GM21367 (cell line): Measurements from ENCODE around the gene TLR3.
"Not testable (repeated sequence)": the region's sequence is repeated elsewhere in the genome, so short reads cannot be mapped to it uniquely, and the experiment has no call there.

Source experiments
- ATAC-seq: cut with Tn5 transposase; IDR thresholded peaks from one replicate; pipeline ENCODE4 v1.9.1; 2021; ENCODE audit not compliant: unreplicated experiment

TLR3 gene

GRCh38 chr4:186047501-186047900 lies 21.5 kb upstream of the TLR3 start:
- not testable (repeated sequence) for ATAC-seq

GRCh38 chr4:186050135-186050534 lies 18.8 kb upstream of the TLR3 start:
- ATAC-seq: not testable (repeated sequence)

- no peak for ATAC-seq
These were observed 17.9 kb upstream of the TLR3 start for GRCh38 chr4:186051096-186051495.

- peak; percentile 100 for ATAC-seq
These were observed 10.5 kb upstream of the TLR3 start for GRCh38 chr4:186058253-186058979.

- ATAC-seq: no peak
These were observed 10.0 kb upstream of the TLR3 start for GRCh38 chr4:186058980-186059316.

- ATAC-seq: no peak
These were observed 7.0 kb upstream of the TLR3 start for GRCh38 chr4:186061921-186062320.

- ATAC-seq: peak; percentile 94
These were observed 1.1 kb upstream of the TLR3 start for GRCh38 chr4:186067757-186068385.

- no peak for ATAC-seq
These were observed 773 bp downstream of the TLR3 start for GRCh38 chr4:186069729-186070128.

GRCh38 chr4:186072516-186072915 lies 3.6 kb downstream of the TLR3 start:
- no peak for ATAC-seq

GRCh38 chr4:186074189-186074588 lies 5.2 kb downstream of the TLR3 start:
- no peak for ATAC-seq

GRCh38 chr4:186078981-186079638 lies 10.2 kb downstream of the TLR3 start:
- no peak for ATAC-seq

GRCh38 chr4:186079694-186080093 lies 10.7 kb downstream of the TLR3 start:
- no peak for ATAC-seq

GRCh38 chr4:186081202-186081807 lies 12.3 kb downstream of the TLR3 start:
- no peak for ATAC-seq

- ATAC-seq: no peak
These were observed 13.3 kb downstream of the TLR3 start for GRCh38 chr4:186082221-186082620.

- ATAC-seq: no peak
These were observed 19.6 kb downstream of the TLR3 start for GRCh38 chr4:186088523-186088922.

- ATAC-seq: no peak
These were observed 23.3 kb downstream of the TLR3 start for GRCh38 chr4:186092296-186092695.

- ATAC-seq: no peak
These were observed 26.4 kb downstream of the TLR3 start for GRCh38 chr4:186095406-186095805.

- no peak for ATAC-seq
These were observed 27.8 kb downstream of the TLR3 start for GRCh38 chr4:186096681-186097165.

GRCh38 chr4:186097386-186097785 lies 28.4 kb downstream of the TLR3 start:
- no peak for ATAC-seq

- no peak for ATAC-seq
These were observed 34.0 kb downstream of the TLR3 start for GRCh38 chr4:186102931-186103330.

GRCh38 chr4:186104114-186104889 lies 35.3 kb downstream of the TLR3 start, which contains the start of gene FAM149A:
Gene FAM149A (plus strand): TSS chr4:186104704.
- ATAC-seq: peak; percentile 52
